ENCODE results near the gene ALMS1.
"Not testable (repeated sequence)": the region's sequence is repeated elsewhere in the genome, so short reads cannot be mapped to it uniquely, and the experiment has no call there.

Gene ALMS1

DNA sequence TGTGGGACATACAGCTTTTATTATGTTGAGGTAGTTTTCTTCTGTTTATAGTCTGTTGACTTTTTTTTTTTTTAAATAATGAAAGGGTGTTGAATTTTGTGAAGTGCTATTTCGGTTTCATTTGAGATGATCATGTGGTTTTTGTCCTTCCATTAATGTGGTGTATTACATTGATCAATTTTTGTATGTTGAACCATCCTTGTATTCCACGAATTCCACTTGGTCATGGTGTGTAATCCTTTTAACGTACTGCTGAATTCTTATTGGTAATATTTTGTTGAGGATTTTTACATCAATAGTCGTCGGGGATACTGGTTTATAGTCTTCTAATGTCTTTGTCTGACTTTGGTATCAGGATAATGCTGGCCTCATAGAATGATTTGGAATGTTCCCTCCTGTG, 18.8 kb downstream of the ALMS1 start:
- DNase-seq (ENCODE audit: low read depth), result no peak

GRCh38 chr2:73406996-73407395, 21.4 kb downstream of the ALMS1 start:
- DNase-seq (ENCODE audit: low read depth), result no peak

DNA sequence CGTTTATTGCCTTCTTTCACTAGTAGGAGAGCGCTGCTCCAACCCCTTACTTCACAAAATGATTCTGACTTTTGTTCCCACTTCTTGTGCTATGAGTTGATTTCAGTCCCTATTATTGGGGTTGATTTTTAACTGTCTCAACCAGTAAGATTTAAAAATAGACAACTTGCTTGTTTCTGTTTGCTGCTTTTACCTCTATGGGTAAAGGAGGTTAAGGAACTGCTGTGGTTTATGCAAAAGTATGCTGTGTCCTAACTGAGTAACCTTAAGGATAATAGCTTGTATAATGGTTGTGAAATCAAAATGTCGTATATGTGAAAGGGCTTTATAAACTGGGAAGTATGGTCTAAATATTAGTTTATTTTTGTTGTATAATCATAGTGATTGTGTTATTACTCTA, 22.6 kb downstream of the ALMS1 start:
- DNase-seq (ENCODE audit: low read depth), result peak; percentile 32

DNA sequence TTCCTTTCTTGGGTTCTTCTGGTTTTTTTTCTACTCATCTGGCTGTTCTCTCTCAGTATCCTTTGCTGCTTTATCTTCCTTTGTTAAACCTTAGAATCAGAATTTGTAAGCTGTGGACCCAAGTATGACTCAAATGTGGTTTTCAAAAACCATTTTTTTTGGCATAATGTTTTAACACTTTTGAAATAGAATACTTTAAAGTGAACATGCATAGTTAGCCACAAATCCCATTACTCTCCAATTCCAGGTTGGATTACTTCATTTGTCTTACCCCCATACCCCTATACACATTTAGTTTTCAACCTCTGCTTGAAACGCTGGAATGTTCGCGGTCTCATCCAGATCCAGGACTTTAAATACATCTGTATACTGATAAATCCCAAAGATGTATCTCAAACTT, 29.1 kb downstream of the ALMS1 start:
- DNase-seq (ENCODE audit: low read depth), result peak; percentile 39

- DNase-seq (ENCODE audit: low read depth), result no peak
Measured at GRCh38 chr2:73415906-73416305, 30.3 kb downstream of the ALMS1 start.

DNA sequence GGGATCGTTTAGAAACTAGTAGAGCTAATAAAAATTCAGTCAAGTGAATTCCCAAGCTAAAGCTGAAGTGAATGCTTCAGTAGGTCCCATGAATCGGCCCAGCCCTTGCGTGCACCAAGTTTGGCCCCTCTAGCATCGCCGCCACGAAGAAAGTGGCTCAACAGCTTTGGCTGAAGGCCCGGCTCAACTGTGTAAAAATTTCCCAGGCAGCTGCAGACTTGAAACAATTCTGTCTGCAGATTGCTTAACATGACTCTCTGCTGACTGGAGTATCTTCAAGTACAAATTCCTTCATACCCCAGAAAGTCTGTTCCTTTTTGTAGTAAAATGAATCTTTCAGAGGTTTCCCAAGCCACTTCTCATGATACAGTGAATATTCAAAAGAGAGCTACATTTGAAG, 32.7 kb downstream of the ALMS1 start:
- peak; percentile 93 for DNase-seq (ENCODE audit: low read depth)

DNA sequence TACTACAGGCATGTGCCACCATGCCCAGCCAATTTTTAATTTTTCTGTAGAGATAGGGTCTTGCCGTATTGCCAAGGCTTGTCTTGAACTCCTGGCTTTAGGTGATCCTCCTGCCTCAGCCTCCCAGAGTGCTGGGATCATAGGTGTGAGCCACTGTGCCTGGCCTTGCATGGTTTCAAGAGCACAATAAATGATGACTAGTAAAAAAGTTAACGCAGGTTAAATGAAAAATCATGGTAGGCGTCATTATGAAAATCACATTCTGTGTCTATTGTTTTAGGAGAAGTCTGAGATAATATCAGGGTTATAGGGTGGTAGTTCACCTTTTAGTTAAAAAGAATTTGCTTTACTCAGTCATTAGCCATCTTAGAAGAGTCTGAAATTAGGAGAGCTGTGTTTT, 38.3 kb downstream of the ALMS1 start:
- no peak for DNase-seq (ENCODE audit: low read depth)

GRCh38 chr2:73426176-73426575, 40.5 kb downstream of the ALMS1 start:
- no peak for DNase-seq (ENCODE audit: low read depth)

GRCh38 chr2:73436019-73436418, 50.4 kb downstream of the ALMS1 start:
- DNase-seq (ENCODE audit: low read depth), result no peak

- DNase-seq (ENCODE audit: low read depth), result no peak
Measured at GRCh38 chr2:73444202-73444601, 58.6 kb downstream of the ALMS1 start.

GRCh38 chr2:73448856-73449255, 63.2 kb downstream of the ALMS1 start:
- no peak for DNase-seq (ENCODE audit: low read depth)

DNA sequence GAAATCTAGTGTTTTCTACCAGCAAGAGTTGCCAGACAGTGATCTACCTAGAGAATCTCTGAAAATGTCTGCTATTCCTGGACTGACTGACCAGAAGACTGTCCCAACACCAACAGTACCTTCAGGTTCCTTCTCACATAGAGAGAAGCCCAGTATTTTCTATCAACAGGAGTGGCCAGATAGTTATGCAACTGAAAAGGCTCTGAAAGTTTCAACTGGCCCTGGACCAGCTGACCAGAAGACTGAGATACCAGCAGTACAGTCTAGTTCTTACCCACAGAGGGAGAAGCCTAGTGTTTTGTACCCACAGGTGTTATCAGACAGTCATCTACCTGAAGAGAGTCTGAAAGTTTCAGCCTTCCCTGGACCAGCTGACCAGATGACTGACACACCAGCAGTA, 63.8 kb downstream of the ALMS1 start:
- DNase-seq (ENCODE audit: low read depth), result no peak

DNA sequence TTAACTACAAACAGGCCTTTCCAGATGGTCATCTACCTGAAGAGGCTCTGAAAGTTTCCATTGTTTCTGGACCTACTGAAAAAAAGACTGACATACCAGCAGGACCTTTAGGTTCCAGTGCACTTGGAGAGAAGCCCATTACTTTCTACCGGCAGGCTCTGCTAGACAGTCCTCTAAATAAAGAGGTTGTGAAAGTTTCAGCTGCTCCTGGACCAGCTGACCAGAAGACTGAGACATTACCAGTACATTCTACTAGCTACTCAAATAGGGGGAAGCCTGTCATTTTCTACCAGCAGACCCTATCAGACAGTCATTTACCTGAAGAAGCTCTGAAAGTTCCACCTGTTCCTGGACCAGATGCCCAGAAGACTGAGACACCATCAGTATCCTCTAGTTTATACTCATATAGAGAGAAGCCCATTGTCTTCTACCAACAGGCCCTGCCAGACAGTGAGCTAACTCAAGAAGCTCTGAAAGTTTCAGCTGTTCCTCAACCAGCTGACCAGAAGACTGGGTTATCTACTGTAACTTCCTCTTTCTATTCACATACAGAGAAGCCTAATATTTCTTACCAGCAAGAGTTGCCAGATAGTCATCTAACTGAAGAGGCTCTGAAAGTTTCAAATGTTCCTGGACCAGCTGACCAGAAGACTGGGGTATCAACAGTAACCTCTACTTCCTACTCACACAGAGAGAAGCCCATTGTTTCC, 65.8 kb downstream of the ALMS1 start:
- no peak for DNase-seq (ENCODE audit: low read depth)

DNA sequence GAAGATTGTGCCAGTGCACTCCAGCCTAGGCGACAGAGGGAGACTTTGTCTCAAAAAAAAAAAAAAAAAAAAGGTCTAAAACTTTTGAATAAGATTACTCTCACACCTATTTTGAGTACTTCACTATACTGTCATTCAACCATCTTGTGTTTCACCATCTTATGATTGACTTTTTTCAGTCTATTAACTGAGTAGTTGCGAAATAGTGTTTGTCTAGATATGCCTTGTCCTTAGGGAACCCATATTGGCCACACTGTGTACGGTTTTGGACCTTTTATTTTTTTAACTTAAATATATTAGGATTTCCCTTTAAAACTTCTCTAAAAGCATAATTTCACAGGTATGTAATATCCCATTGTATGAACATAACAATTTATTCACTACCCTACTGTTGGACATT, 72.3 kb downstream of the ALMS1 start:
- no peak for DNase-seq (ENCODE audit: low read depth)

DNA sequence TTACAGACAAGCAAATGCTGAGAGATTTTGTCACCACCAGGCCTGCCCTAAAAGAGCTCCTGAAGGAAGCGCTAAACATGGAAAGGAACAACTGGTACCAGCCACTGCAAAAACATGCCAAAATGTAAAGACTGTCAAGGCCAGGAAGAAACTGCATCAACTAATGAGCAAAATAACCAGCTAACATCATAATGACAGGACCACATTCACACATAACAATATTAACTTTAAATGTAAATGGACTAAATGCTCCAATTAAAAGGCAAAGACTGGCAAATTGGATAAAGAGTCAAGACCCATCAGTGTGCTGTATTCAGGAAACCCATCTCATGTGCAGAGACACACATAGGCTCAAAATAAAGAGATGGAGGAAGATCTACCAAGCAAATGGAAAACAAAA, 76.8 kb downstream of the ALMS1 start:
- DNase-seq (ENCODE audit: low read depth), result not testable (repeated sequence)

- no peak for DNase-seq (ENCODE audit: low read depth)
Measured at GRCh38 chr2:73468376-73468775, 82.7 kb downstream of the ALMS1 start.

- not testable (repeated sequence) for DNase-seq (ENCODE audit: low read depth)
Measured at GRCh38 chr2:73483874-73484273, 98.2 kb downstream of the ALMS1 start.

GRCh38 chr2:73487112-73487657, 101.5 kb downstream of the ALMS1 start:
- DNase-seq (ENCODE audit: low read depth), result no peak

GRCh38 chr2:73488079-73488478, 102.4 kb downstream of the ALMS1 start:
- no peak for DNase-seq (ENCODE audit: low read depth)

DNA sequence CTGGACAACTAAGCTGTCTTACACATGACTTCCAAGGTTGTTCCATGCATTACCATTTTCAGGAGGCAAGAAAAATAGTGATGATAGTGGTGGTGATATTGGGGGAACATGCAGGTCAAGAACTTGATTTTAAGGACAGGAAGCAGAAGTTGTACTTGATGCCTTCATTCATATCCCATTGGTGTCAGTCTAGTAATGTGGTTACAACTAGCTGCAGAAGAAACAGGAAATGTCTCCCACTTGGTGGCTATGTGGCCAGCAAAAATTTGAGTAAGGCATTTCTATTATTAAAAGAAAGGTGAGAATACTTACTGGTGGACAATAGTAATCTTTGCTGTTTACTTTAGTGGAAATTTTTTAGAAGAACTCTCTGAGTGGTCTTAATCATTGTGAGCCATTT, 103.4 kb downstream of the ALMS1 start:
- DNase-seq (ENCODE audit: low read depth), result no peak

- DNase-seq (ENCODE audit: low read depth), result peak; percentile 54
Measured at GRCh38 chr2:73494031-73494430, 108.4 kb downstream of the ALMS1 start.

DNA sequence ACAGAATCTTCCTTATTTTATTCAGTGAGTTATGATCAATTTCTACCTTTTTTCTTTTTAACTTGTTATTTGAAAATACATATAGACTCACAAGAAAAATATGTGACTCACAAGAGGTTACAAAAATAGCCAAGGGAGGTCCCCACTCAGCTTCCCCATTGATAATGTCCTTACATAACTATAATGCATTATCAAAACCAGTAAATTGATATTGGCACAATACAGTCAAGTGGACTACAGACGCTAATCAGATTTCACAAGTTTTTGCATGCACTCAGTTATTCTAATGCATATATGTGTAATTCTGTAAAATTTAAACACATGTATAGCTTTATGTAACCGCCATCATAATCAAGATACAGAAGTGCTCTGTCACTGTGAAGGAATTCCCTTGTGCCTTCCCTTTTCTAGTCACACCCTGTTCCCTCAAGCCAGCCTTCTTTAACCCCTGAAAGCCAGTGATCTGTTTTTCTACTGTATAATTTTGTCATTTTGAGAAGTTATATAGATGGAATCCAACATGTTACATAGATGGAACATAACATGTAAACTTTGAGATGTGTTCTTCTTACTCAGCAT, 118.4 kb downstream of the ALMS1 start:
- DNase-seq (ENCODE audit: low read depth), result peak; percentile 14

DNA sequence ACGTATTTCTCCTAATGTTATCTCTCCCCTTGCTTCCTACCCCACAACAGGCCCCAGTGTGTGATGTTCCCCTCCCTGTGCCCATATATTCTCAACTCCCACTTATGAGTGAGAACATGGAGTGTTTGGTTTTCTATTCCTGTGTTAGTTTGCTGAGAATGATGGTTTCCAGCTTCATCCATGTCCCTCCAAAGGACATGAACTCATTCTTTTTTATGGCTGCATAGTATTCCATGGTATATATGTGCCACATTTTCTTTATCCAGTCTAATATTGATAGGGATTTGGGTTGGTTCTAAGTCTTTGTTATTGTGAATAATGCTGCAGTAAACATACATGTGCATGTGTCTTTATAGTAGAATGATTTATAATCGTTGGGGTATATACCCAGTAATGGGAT, 119.2 kb downstream of the ALMS1 start:
- not testable (repeated sequence) for DNase-seq (ENCODE audit: low read depth)

DNA sequence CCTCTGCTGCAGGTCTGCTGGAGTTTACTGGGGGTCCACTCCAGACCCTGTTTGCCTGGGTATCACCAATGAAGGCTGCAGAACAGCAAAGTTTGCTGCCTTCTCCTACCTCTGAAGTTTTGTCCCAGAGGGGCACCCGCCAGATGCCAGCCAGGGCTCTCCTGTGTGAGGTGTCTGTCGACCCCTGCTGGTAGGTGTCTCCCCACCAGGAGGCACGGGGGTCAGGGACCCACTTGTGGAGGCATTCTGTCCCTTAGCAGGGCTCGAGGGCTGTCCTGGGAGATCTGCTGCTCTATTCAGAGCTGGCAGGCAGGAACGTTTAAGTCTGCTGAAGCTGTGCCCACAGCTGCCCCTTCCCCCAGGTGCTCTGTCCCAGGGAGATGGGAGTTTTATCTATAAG, 124.8 kb downstream of the ALMS1 start:
- DNase-seq (ENCODE audit: low read depth), result not testable (repeated sequence)
